WI38 (cell line): ENCODE data around the gene PLEKHA1.

Source experiments
- H3K4me3 ChIP-seq: 2 replicates; pipeline ENCODE4 v1.5.1; 2011; ENCODE audit warnings: low read depth, mild to moderate bottlenecking, control low read depth, low read length
- CTCF ChIP-seq: IDR thresholded peaks from 2 replicates; pipeline ENCODE4 v1.5.1; 2012; ENCODE audit warnings: low read depth, mild to moderate bottlenecking, control low read depth, low read length

The PLEKHA1 gene

DNA sequence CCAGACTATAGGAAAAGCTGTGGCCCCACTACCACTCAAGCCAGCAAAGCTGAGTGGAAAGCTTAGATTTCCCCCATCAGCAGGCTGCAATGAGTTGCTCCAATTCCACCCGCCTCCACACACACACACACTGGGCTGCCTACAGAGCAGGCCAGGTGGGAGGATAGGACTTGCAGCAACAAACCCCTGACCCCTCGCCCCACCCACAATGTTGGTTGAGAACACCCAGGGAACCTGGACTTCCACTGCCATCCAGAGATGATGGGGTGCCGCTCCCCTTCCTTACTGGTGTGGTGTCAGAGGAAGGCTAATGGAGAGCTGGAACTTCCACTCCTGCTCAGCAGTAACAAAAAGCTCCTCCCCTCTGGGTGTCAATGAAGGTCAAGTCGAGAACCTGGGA is 16.8 kb upstream of the PLEKHA1 start:
- TF ChIP-seq CTCF, result no peak
- no peak overlapping the region for H3K4me3 ChIP-seq

DNA sequence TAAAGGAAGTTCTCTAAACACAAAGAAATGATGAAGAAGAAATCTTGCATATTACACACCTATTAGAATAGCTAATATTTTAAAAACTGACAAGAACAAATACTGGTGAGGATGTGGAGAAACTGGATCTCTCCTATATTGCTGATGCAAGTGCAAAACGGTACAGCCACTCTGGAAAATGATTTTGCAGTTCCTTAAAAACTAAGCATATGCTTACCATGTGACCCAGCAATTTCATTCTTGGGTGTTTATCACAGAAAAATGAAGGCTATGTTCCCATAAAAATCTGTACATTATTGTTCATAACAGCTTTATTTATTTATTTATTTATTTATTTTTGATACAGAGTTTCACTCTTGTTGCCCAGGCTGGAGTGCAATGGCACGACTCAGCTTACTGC is 14.9 kb upstream of the PLEKHA1 start:
- no peak overlapping the region for H3K4me3 ChIP-seq
- no peak for TF ChIP-seq CTCF

- no peak overlapping the region for H3K4me3 ChIP-seq
- no peak for TF ChIP-seq CTCF
Observed at GRCh38 chr10:122361046-122361445, 13.5 kb upstream of the PLEKHA1 start.

DNA sequence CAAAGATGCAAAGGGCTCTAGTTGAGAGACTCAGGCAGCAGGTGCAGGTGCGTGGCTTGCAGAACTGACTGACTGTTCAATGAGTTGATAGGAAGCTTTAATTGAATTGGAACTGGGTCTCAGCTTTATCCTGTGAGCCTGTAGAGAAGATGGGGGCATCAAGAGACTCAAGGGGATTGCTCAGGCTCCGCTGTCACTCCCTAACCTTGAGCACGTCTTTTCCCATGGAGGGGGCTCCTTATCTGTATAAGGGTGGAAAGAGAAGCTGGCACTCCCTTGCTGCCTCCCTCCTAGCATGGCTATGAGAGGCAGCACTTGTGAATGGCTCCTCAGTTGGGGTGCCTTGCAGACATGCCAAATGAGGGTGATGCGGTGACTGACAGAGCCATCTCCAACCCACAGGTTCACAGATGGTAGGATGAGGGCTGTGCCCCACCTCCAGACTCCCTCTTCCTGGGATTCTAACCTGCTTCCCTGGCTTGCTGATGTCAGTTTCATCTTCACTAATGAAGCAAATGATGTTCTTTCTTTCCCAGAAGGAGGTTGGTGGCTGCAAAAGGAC is 12.4 kb upstream of the PLEKHA1 start:
- no peak for TF ChIP-seq CTCF
- no peak overlapping the region for H3K4me3 ChIP-seq

GRCh38 chr10:122362621-122363020 is 11.9 kb upstream of the PLEKHA1 start:
- TF ChIP-seq CTCF, result no peak
- no peak overlapping the region for H3K4me3 ChIP-seq

DNA sequence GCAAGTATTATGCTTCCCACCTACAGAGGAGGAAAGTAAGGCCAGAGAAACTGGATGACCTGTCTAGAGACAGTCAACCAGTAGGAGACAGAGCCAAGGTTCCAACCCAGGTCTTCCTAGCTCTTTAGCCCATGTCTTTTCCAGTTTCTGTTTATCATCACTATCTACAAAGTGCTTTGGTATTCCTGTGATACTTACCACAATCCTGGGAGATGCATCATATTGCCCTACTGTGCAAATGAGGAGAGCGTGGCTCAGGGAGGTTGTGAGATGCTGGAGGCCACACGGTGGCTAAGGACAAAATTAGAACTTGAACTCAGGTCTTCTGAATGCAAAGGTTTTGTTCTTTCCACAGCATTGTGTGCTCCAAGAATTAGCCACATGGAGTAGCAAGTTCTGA is 11.2 kb upstream of the PLEKHA1 start:
- TF ChIP-seq CTCF, result no peak
- no peak overlapping the region for H3K4me3 ChIP-seq

DNA sequence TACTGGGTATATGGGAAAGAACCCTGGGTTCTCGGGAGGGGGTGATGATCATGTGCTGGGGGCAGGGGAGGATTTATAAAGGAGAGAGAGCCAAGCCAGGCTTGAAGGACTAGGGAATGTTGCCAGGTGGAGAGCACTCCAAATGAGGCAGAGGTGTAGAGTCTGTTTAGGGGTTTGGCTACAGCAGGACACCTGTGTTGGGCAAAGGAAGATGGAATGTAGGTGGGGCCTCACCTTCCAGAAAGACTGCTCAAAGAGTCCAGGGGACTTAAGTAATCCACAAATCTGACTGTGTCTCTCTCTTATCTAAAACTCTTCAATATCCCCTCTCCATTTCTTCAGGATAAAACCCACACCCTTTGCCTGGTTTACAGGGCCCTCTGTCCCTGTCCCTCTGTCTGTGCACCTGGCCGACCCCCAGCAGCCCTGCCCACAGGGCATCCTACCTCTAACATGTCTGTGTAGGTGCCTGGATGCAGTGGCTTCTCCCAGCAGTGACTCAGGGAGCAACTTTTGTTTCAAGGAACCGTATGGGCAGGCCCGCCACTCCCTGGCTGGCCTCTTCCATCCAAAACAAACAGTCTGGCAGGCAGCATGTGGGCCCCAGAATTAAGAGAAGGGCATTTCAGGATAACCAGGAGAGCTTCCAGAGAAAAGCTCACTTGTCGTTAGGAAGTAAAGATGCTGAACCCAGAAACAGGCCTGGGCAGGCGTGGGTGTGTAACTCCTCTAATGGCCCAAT is 10.6 kb upstream of the PLEKHA1 start:
- H3K4me3 ChIP-seq, result no peak overlapping the region
- TF ChIP-seq CTCF, result no peak
